ENCODE results near the gene ERLEC1.
"Not testable (repeated sequence)": the region's sequence is repeated elsewhere in the genome, so short reads cannot be mapped to it uniquely, and the experiment has no call there.

Gene ERLEC1

DNA sequence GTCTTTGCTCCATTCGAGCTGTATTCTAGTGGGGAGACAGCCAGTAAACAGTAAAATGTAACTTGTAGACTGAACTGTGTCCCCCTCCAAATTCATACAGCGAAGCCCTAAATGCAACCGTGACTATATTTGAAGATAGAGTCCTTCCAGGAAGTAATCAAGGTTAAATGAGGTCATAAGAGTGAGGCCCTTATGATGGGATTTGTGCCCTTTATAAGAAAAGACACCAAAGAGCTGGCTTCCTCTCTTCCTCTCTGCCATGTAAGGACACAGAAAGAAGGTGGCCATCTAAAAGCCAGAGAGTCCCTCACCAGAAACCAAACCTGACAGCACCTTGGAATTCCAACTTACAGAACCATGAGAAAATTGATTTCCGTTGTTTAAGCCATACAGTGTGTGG is 41.5 kb downstream of the ERLEC1 start:
- H3K27me3 Mint-ChIP-seq: no peaks in the 10 kb centered on the region
- no peaks in the 10 kb centered on the region for H3K4me1 Mint-ChIP-seq (ENCODE audit: low read depth)
- H3K27ac Mint-ChIP-seq: no peak overlapping the region
- H3K4me3 Mint-ChIP-seq: no peak overlapping the region
- no peaks in the 10 kb centered on the region for H3K9me3 Mint-ChIP-seq
- peaks cover 4% of the 10 kb centered on the region for H3K36me3 Mint-ChIP-seq (ENCODE audit: low read depth)
- intact Hi-C loops (cut with micrococcal nuclease): no loop called here

DNA sequence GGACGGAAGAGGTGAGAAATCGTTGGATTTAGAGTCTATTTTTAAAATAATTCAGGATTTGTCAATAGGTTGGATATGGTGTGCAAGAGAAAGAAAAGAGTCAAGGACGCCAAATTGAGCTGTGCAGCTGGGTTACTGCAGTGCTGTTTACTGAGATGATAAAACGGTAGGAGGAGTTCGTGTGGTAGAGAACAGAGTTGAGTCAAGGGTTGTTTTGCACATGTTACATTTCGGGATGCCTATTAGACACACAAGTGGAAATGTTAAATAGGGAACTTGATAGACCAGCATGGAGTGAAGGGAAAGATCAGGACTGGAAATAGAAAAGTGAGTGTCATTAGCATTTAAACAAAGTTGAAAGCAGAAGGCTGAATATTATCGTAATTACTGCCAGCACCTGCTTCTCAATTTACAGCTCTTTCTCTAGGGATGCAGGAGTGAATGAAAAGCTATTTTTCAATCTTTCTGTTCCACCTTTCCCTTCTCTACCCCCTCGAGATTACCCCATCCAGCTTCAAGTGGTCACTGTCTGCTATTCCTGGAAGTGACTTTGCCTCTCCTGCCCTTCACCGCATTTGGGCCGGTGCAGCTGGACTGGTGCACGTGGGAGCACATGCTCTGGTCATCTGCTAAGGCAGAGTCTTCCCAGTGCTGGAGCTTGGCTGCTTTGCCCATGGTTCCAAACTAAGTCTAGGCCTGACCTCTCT is 42.6 kb downstream of the ERLEC1 start:
- no peaks in the 10 kb centered on the region for H3K4me1 Mint-ChIP-seq (ENCODE audit: low read depth)
- intact Hi-C loops (cut with micrococcal nuclease): no loop called here
- peaks cover 4% of the 10 kb centered on the region for H3K36me3 Mint-ChIP-seq (ENCODE audit: low read depth)
- no peak overlapping the region for H3K4me3 Mint-ChIP-seq
- no peaks in the 10 kb centered on the region for H3K27me3 Mint-ChIP-seq
- no peak overlapping the region for H3K27ac Mint-ChIP-seq
- H3K9me3 Mint-ChIP-seq: no peaks in the 10 kb centered on the region

DNA sequence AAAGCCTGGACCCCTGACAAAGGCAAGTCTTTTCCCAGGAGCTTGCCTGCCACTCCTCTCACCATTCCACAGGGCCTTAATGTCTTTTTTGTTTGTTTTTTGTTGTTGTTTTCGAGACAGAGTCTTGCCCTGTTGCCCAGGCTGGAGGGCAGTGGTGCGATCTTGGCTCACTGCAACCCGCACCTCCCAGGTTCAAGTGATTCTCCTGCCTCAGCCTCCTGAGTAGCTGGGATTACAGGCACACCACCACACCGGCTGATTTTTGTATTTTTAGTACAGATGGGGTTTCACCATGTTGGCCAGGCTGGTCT is 43.1 kb downstream of the ERLEC1 start:
- intact Hi-C loops (cut with micrococcal nuclease); H3K27me3 Mint-ChIP-seq; H3K4me1 Mint-ChIP-seq (ENCODE audit: low read depth); H3K9me3 Mint-ChIP-seq; H3K36me3 Mint-ChIP-seq (ENCODE audit: low read depth); H3K4me3 Mint-ChIP-seq; H3K27ac Mint-ChIP-seq: not testable (repeated sequence)

DNA sequence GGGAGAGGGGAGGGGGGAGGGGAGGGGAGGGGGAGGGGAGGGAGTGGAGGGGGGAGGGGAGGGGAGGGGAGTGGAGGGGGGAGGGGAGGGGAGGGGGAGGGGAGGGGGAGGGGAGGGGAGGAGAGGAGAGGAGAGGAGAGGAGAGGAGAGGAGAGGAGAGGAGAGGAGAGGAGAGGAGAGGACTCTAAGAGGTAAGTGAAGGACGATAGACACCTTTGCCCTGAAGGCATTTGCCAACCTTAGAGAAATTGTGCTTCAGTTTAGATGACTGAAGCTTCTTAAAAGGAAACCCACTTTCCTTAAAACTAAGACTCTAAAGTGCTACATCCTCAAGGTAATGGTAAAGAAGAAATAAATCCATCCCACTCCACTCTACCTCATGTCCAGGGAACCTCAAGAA is 53.7 kb downstream of the ERLEC1 start:
- Mint-ChIP-seq H3K27ac (no peak overlapping the region), H3K9me3 (no peaks in the 10 kb centered on the region), H3K4me3 (no peak overlapping the region), H3K27me3 (peaks cover 1% of the 10 kb centered on the region), H3K4me1 (ENCODE audit: low read depth) (no peaks in the 10 kb centered on the region), H3K36me3 (ENCODE audit: low read depth) (no peaks in the 10 kb centered on the region)
- intact Hi-C loops (cut with micrococcal nuclease): no loop called here

DNA sequence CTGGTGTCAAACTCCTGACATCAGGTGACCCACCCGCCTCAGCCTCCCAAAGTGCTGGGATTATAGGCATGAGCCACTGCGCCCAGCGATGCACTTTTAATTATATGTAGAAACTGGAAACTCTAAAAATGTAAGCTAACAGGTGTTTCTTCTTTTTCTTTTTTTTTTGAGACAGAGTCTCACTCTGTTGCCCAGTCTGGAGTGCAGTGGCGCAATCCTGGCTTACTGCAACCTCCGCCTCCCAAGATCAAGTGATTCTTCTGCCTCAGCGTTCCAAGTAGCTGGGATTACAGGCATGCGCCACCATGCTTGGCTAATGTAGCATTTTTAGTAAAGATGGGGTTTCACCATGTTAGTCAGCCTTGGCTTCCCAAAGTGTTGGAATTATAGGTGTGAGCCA is 54.8 kb downstream of the ERLEC1 start:
- intact Hi-C loops (cut with micrococcal nuclease); H3K4me3 Mint-ChIP-seq; H3K27ac Mint-ChIP-seq; H3K4me1 Mint-ChIP-seq (ENCODE audit: low read depth); H3K36me3 Mint-ChIP-seq (ENCODE audit: low read depth); H3K9me3 Mint-ChIP-seq; H3K27me3 Mint-ChIP-seq: not testable (repeated sequence)

DNA sequence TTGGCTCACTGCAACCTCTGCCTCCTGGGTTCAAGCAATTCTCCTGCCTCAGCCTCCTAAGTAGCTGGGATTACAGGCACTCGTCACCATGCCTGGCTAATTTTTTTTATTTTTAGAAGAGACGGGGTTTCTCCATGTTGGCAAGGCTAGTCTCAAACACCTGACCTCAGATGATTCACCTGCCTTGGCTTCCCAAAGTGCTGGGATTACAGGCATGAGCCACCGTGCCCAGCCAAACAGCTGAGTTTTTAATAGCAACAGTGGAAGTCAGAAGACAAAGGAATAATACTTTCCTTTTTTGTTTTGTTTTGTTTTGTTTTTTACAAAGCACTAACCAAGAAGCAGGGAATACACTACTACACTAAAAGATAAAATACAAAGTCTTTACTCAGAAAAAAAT is 56.0 kb downstream of the ERLEC1 start:
- intact Hi-C loops (cut with micrococcal nuclease): no loop called here
- no peaks in the 10 kb centered on the region for H3K9me3 Mint-ChIP-seq
- H3K27me3 Mint-ChIP-seq: peaks cover 1% of the 10 kb centered on the region
- H3K4me3 Mint-ChIP-seq: no peak overlapping the region
- no peaks in the 10 kb centered on the region for H3K4me1 Mint-ChIP-seq (ENCODE audit: low read depth)
- H3K36me3 Mint-ChIP-seq (ENCODE audit: low read depth): no peaks in the 10 kb centered on the region
- H3K27ac Mint-ChIP-seq: no peak overlapping the region

DNA sequence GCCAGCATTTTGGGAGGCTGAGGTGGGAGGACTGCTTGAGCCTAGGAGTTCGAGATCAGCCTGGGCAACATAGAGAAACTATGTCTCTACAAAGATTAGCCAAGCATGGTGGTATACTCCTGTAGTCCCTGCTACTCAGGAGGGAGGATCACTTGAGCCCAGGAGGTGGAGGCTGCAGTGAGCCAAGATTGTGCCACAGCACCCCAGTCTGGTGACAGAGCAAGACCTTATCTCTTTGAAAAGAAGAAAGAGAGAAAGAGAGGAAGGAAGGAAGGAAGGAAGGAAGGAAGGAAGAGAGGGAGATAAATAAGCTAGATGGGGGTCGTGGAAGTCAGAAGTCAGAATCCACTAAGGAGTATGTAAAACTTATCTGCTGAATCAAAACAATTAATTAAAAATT is 56.8 kb downstream of the ERLEC1 start:
- peaks cover 1% of the 10 kb centered on the region for H3K27me3 Mint-ChIP-seq
- H3K9me3 Mint-ChIP-seq: no peaks in the 10 kb centered on the region
- H3K4me3 Mint-ChIP-seq: no peak overlapping the region
- H3K36me3 Mint-ChIP-seq (ENCODE audit: low read depth): no peaks in the 10 kb centered on the region
- H3K4me1 Mint-ChIP-seq (ENCODE audit: low read depth): no peaks in the 10 kb centered on the region
- intact Hi-C loops (cut with micrococcal nuclease): no loop called here
- no peak overlapping the region for H3K27ac Mint-ChIP-seq

DNA sequence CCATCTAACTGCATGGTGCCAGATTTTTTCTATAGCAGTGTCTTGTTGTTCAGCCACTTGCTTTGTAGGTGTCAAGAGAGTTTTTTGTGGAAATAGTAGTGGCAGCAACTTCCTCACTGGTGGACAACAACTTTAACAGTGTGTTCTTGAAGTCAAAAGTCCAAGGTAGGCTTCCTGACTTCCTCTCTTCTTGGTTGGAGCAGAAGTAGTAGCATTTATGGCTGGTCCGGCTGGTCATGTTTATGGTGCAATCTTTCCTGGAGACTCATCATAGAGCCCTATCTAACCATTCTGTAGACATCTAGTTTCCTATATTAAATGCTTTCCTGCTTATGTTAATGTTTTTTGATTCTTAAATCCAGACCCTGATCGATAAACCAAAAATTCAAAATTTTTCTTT is 61.2 kb downstream of the ERLEC1 start:
- H3K4me3 Mint-ChIP-seq: no peak overlapping the region
- H3K27me3 Mint-ChIP-seq: peaks cover 1% of the 10 kb centered on the region
- H3K36me3 Mint-ChIP-seq (ENCODE audit: low read depth): peaks cover 8% of the 10 kb centered on the region

DNA sequence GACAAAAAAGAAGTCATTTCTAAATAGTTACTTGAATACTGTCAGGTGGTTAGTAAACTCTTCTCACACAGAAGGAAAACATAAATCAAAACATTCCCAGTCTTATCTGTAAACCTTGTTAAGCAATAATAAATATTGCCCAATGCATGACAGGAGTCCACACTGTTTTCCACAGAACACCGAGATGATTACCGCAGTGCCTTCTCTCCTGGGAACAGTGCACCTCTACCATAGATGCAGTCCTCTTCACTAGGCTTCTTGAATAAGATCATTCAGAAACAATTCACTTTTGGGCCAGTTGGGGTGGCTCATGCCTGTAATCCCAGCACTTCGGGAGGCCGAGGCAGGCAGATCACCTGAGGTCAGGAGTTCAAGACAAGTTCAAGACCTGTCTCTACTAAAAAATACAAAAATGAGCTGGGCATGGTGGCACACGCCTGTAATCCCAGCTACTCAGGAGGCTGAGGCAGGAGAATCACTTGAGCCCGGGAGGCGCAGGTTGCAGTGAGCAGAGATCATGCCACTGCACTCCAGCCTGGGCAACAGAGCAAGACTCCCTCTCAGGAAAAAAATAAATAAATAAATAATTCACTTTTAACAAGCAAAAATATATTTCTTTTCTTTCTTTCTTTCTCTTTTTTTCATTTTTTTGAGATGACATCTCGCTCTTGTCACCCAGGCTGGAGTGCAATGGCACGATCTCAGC is 64.4 kb downstream of the ERLEC1 start:
- H3K27ac Mint-ChIP-seq; H3K4me3 Mint-ChIP-seq; intact Hi-C loops (cut with micrococcal nuclease); H3K4me1 Mint-ChIP-seq (ENCODE audit: low read depth); H3K9me3 Mint-ChIP-seq; H3K27me3 Mint-ChIP-seq: not testable (repeated sequence)
- H3K36me3 Mint-ChIP-seq (ENCODE audit: low read depth): peaks cover 31% of the 10 kb centered on the region

More for the DNA sequence above, 61.2 kb downstream of the ERLEC1 start:
- intact Hi-C loops (cut with micrococcal nuclease): no loop called here
- no peaks in the 10 kb centered on the region for H3K4me1 Mint-ChIP-seq (ENCODE audit: low read depth)
- no peaks in the 10 kb centered on the region for H3K9me3 Mint-ChIP-seq
- no peak overlapping the region for H3K27ac Mint-ChIP-seq

DNA sequence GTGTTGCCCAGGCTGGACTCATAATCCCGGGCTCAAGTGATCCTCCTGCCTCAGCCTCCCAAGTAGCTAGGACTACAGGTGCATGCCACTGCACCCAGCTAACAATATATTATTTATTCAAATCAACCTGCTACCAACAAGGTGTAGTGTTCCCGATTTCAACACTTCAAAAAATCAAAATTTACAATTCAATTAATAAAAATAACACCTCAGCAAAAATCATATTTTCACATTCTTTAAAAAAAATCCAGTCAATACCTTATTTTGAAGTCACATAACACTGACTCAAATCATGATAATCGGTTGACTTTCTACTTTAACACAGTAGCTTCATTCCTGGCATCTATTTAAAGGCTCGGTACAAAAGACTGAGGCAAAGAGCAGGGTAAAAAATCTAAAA is 65.7 kb downstream of the ERLEC1 start:
- intact Hi-C loops (cut with micrococcal nuclease): no loop called here
- H3K4me3 Mint-ChIP-seq: no peak overlapping the region
- no peaks in the 10 kb centered on the region for H3K9me3 Mint-ChIP-seq
- peaks cover 31% of the 10 kb centered on the region for H3K36me3 Mint-ChIP-seq (ENCODE audit: low read depth)
- H3K4me1 Mint-ChIP-seq (ENCODE audit: low read depth): no peaks in the 10 kb centered on the region
- H3K27ac Mint-ChIP-seq: no peak overlapping the region
- no peaks in the 10 kb centered on the region for H3K27me3 Mint-ChIP-seq

DNA sequence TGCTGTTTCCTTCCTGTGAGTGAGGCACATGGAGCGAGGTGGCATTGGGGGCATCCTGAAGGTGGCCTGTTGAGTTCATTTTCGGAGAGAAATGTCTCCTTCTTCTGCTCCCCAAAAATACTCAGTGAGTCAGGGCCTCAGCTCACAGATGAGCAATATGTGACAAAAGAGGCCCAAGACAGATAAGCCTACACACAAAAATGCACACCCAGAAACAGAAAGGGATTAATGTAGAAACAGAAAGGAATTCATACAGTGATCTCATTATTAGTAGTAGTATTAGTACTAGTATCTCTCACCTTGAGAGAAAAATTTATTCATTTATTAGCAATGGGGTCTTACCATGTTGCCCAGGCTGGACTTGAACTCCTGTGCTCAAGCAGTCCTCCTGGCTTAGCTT is 67.8 kb downstream of the ERLEC1 start:
- H3K9me3 Mint-ChIP-seq: no peaks in the 10 kb centered on the region
- intact Hi-C loops (cut with micrococcal nuclease): no loop called here
- H3K4me1 Mint-ChIP-seq (ENCODE audit: low read depth): no peaks in the 10 kb centered on the region
- H3K4me3 Mint-ChIP-seq: no peak overlapping the region
- peaks cover 44% of the 10 kb centered on the region for H3K36me3 Mint-ChIP-seq (ENCODE audit: low read depth)
- no peaks in the 10 kb centered on the region for H3K27me3 Mint-ChIP-seq
- H3K27ac Mint-ChIP-seq: no peak overlapping the region

DNA sequence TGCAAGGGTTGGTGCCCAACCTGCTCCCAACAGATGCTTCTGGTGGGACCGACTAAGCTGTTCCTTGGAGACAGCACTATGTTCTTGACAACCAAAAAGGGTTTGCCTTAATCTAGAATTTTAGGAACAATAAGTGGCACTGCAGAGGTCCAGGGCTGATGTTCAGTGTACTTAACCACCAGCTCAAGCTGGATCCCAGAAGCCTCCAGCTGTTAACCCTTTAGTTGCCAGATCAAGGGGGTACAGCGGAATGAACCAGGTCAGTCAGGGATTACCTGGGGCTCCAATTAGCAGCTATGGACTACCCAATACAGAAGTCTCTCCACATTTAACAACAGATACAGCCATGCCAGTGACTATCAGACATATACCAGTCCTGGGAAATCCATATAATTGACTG is 69.4 kb downstream of the ERLEC1 start:
- Mint-ChIP-seq H3K9me3 (no peaks in the 10 kb centered on the region), H3K27ac (no peak overlapping the region), H3K4me3 (no peak overlapping the region), H3K27me3 (no peaks in the 10 kb centered on the region), H3K4me1 (ENCODE audit: low read depth) (no peaks in the 10 kb centered on the region), H3K36me3 (ENCODE audit: low read depth) (peaks cover 56% of the 10 kb centered on the region)
- intact Hi-C loops (cut with micrococcal nuclease): no loop called here

DNA sequence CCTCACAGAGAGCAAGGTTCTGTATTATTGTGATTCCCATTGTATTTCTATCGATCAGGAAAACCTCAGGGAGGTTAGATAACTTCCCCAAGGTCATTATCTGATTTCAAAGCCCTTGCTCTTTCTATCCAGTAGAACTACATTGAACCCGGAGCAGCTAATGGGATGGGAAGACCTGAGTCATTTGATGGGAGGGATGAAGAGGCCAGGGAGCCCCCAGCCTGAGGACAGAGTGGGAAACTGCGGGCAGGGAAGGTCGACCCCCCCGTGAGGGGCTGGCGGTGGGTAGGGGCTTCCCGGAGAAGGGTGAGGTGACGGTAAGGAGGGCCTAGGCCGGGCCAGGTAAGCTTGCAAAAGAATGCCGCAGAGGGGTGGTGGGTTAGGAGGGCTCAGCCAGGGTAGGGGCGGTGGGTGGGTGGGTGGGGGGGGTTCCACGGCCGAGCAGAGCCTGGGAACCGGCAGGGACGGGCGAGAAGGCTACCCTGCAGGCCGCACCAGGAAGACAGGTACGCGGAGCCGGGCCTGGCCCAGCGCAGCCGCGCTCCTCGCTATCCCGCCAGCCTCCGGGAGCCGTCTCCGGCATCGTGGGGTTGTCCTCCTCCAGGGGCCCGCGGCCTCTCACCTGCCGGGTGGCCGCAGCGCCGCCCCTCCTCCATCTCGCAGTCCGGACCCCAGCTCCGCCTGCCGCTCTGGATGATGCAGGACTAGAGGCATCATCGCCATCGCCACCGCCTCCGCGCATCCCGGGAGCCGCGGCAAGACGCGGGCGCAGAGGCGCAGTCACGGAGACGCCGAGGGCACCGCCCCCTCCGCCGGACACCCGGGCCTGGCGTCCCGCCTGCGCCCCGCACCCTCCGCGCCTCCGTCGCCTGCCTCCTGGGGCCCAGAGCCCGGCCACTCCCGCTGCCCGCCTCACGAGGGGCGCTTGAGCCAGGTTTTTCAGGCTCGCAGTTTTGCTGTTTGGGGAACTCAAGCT is 72.7 kb downstream of the ERLEC1 start, which contains the start of gene GPR75:
Gene GPR75, minus strand, starts transcription at position 762 of the 976 bp plus-strand sequence. CDS start 5,211 bp downstream, outside the sequence.
- peaks cover 66% of the 10 kb centered on the region for H3K36me3 Mint-ChIP-seq (ENCODE audit: low read depth)
- H3K27ac Mint-ChIP-seq: no peak within 1 kb of the TSS

DNA sequence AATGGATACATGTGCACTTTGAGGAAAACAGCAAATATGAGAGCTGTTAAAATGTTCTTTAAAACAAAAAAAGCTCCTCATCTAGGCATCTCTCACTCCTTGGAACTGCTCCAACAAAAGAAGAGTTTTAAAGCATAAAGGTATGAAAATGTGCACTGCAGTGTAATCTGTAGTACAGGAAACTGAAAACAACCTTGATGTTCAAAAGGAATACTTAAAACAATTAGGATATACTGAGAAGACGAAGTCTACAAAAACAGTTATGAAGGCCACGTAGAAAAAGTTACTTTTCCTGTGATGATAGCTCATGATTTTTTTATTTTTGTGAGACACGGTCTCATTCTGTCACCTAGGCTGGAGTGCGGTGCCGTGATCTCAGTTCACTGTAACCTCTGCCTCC is 75.0 kb downstream of the ERLEC1 start:
- Mint-ChIP-seq H3K36me3 (ENCODE audit: low read depth) (peaks cover 80% of the 10 kb centered on the region), H3K4me1 (ENCODE audit: low read depth) (no peaks in the 10 kb centered on the region), H3K27me3 (no peaks in the 10 kb centered on the region), H3K27ac (no peak overlapping the region), H3K4me3 (no peak overlapping the region), H3K9me3 (no peaks in the 10 kb centered on the region)
- intact Hi-C loops (cut with micrococcal nuclease): no loop called here

More for the DNA sequence above, 72.7 kb downstream of the ERLEC1 start, which contains the start of gene GPR75:
- Mint-ChIP-seq H3K9me3 (no peaks in the 10 kb centered on the region), H3K27me3 (no peaks in the 10 kb centered on the region), H3K4me3 (no peak within 1 kb of the TSS), H3K4me1 (ENCODE audit: low read depth) (no peaks in the 10 kb centered on the region)
- intact Hi-C loops (cut with micrococcal nuclease): no loop called here

Measured in dendritic cell treated with granulocyte-macrophage colony-stimulating factor and Interleukin-4, amounts not matched to agents 40 ng/mL and 50 ng/mL, for 4 days (primary cell).